K562 (cell line): ENCODE measurements around the gene MRPL52. TPM values are rescaled to one million over a fixed set of nuclear protein-coding genes. Genes with fewer than 3 reads are reported as not detected.

Experiments
- ATAC-seq: fragments of 200-7000 bp; cut with Tn5 transposase; 3 replicates; pipeline ENCODE4 v1.9.1; 2020; ENCODE audit warnings: moderate library complexity
- BruUV-seq: library from RNA; stranded (reverse); fragments of 400-500 nt; replicated peaks from 2 replicates; lab custom pipeline; 2021; lab: Mats Ljungman, UMichigan
- CTCF ChIA-PET: fragments of 300-600 bp; formaldehyde crosslinking; extraction: SDS; loops from one replicate; lab custom pipeline; 2021; ENCODE audit warnings: low intra/inter-chr PET ratio; lab: Yijun Ruan, JAX
- POLR2A ChIA-PET: fragments of 300-600, 350-650 bp; sonication (Branson Sonifier 250); formaldehyde crosslinking; extraction: SDS; loops from one replicate; lab custom pipeline; 2021; ENCODE audit warnings: antibody characterized with exemption, inconsistent platforms; lab: Yijun Ruan, JAX
- DNase-seq, 4 experiments: peaks; one replicate each; pipeline versions ENCODE4 v3.0.0 to v3.0.0-alpha.2; 2011 to 2018; ENCODE audit warnings: low spot score in 3 of 4, mixed read lengths in 3 of 4; ENCODE audit errors: extremely low read depth in 1 of 4
- FAIRE-seq: peaks from 2 replicates; lab custom pipeline; 2011; peaks lifted over from hg19 to GRCh38; lab: Jason Lieb, UNC
- H2AFZ ChIP-seq: 2 replicates; pipeline ENCODE4 v1.6.0; 2011; ENCODE audit warnings: low read depth, low read length, control low read depth, inconsistent platforms
- H3K27ac ChIP-seq: fragments of 200-600 bp; 3 replicates; pipeline ENCODE4 v1.8.0; 2011; ENCODE audit warnings: low read depth, mild to moderate bottlenecking, control low read depth, inconsistent platforms, low read length, moderate library complexity, mixed read lengths; ENCODE audit errors: extremely low read depth
- H3K27me3 ChIP-seq, 2 experiments: fragments of 300-600 bp in 1 of 2; 2 replicates in 1 of 2; 3 replicates in 1 of 2; pipeline versions ENCODE4 v1.6.0 to v1.8.0; 2011; ENCODE audit warnings: inconsistent platforms in 2 of 2, low read length in 2 of 2, mild to moderate bottlenecking in 1 of 2, mixed read lengths in 1 of 2, moderate library complexity in 1 of 2; ENCODE audit not compliant: control insufficient read depth in 2 of 2, insufficient read depth in 2 of 2
- H3K36me3 ChIP-seq: fragments of 300-600 bp; 3 replicates; pipeline ENCODE4 v1.8.0; 2011; ENCODE audit warnings: mild to moderate bottlenecking, low read length, inconsistent platforms; ENCODE audit not compliant: control insufficient read depth, insufficient read depth
- H3K4me1 ChIP-seq, 2 experiments: fragments of 200-600 bp in 1 of 2; replicated peaks in 1 of 2; 2 replicates in 1 of 2; 3 replicates in 1 of 2; pipeline versions ENCODE4 v1.5.1 to v1.8.0; 2011; ENCODE audit warnings: inconsistent platforms in 2 of 2, low read length in 2 of 2, mild to moderate bottlenecking in 1 of 2, mixed read lengths in 1 of 2, moderate library complexity in 1 of 2; ENCODE audit not compliant: control insufficient read depth in 2 of 2, insufficient read depth in 2 of 2
- H3K4me2 ChIP-seq: 2 replicates; pipeline ENCODE4 v1.6.1; 2011; ENCODE audit warnings: low read length, control low read depth, inconsistent platforms, mixed read lengths; ENCODE audit not compliant: insufficient read depth
- H3K4me3 ChIP-seq: fragments of 200-600 bp; sonication (generic), shearing (Covaris generic); 2 replicates; pipeline ENCODE4 v1.5.1; 2016; ENCODE audit warnings: control low read depth, inconsistent platforms
- H3K79me2 ChIP-seq: fragments of 200-600 bp; 3 replicates; pipeline ENCODE4 v1.8.0; 2011; ENCODE audit warnings: low read length, inconsistent platforms; ENCODE audit not compliant: control insufficient read depth, insufficient read depth
- H3K9ac ChIP-seq, 2 experiments: 2 replicates each; pipeline versions ENCODE4 v1.6.0 to v1.6.1; 2011; ENCODE audit warnings: low read depth in 2 of 2, low read length in 2 of 2, control low read depth in 1 of 2, inconsistent platforms in 1 of 2, mild to moderate bottlenecking in 1 of 2, mixed read lengths in 1 of 2; ENCODE audit not compliant: insufficient read depth in 1 of 2
- H3K9me1 ChIP-seq: one replicate; pipeline ENCODE4 v1.6.0; 2011; ENCODE audit warnings: inconsistent platforms, mild to moderate bottlenecking, low read length, moderate library complexity; ENCODE audit not compliant: control insufficient read depth, insufficient read depth
- H3K9me3 ChIP-seq: replicated peaks from 2 replicates; pipeline ENCODE4 v1.5.1; 2011; ENCODE audit warnings: low read depth, low read length, inconsistent platforms; ENCODE audit not compliant: control insufficient read depth, insufficient read depth
- H4K20me1 ChIP-seq: replicated peaks from 2 replicates; pipeline ENCODE4 v1.6.1; 2011; ENCODE audit warnings: low read length, inconsistent platforms, mixed read lengths; ENCODE audit not compliant: control insufficient read depth, insufficient read depth
- ARID1B ChIP-seq: fragments of 450-650 bp; IDR thresholded peaks from 2 replicates; pipeline ENCODE4 v1.6.1; 2016; ENCODE audit warnings: antibody characterized with exemption, mild to moderate bottlenecking, inconsistent platforms
- EP300 ChIP-seq: IDR thresholded peaks from 2 replicates; pipeline ENCODE4 v1.6.1; 2012; ENCODE audit warnings: low read length, improper control_type of control experiment
- ETV6 ChIP-seq, 3 experiments: fragments of 150-350 bp in 1 of 3; sonication (generic) in 1 of 3; formaldehyde crosslinking in 1 of 3; IDR thresholded peaks; 2 replicates each; pipeline versions ENCODE4 v1.6.1 to v1.8.0; 2014 to 2022; ENCODE audit warnings: borderline replicate concordance in 2 of 3, low read depth in 2 of 3, antibody characterized with exemption in 1 of 3, low read length in 1 of 3, mild to moderate bottlenecking in 1 of 3, missing genetic modification reagents in 1 of 3
- FOS ChIP-seq: IDR thresholded peaks from 3 replicates; pipeline ENCODE4 v1.6.1; 2011; ENCODE audit not compliant: insufficient read length; ENCODE audit errors: extremely low read depth
- FOXK2 ChIP-seq, 2 experiments: fragments of 450-650 bp; IDR thresholded peaks in 1 of 2; conservative IDR thresholded peaks in 1 of 2; 2 replicates each; pipeline ENCODE4 v1.6.1; 2016; ENCODE audit warnings: low read depth in 2 of 2, mild to moderate bottlenecking in 1 of 2
- HDAC3 ChIP-seq: fragments of 450-650 bp; IDR thresholded peaks from 2 replicates; pipeline ENCODE4 v1.6.1; 2018; ENCODE audit warnings: borderline replicate concordance, mild to moderate bottlenecking, moderate library complexity; ENCODE audit not compliant: partially characterized antibody
- HMG20A ChIP-seq: fragments of 450-650 bp; formaldehyde crosslinking; conservative IDR thresholded peaks from 2 replicates; pipeline ENCODE4 v1.4.0; 2020; ENCODE audit warnings: mild to moderate bottlenecking, mixed read lengths
- L3MBTL2 ChIP-seq: fragments of 450-650 bp; IDR thresholded peaks from 2 replicates; pipeline ENCODE4 v1.6.1; 2016; ENCODE audit warnings: mild to moderate bottlenecking, moderate library complexity
- NFE2L1 ChIP-seq: fragments of 450-650 bp; IDR thresholded peaks from 2 replicates; pipeline ENCODE4 v1.6.1; 2016; ENCODE audit warnings: missing genetic modification characterization, low read depth, mild to moderate bottlenecking, missing compliant biosample characterization, moderate library complexity, borderline replicate concordance
- NRF1 ChIP-seq, 2 experiments: fragments of 450-650 bp; IDR thresholded peaks in 1 of 2; conservative IDR thresholded peaks in 1 of 2; 2 replicates each; pipeline ENCODE4 v1.6.1; 2014; ENCODE audit warnings: mild to moderate bottlenecking in 2 of 2
- PKNOX1 ChIP-seq: fragments of 450-650 bp; IDR thresholded peaks from 2 replicates; pipeline ENCODE4 v1.6.1; 2016
- TBP ChIP-seq: optimal IDR thresholded peaks from 2 replicates; pipeline ENCODE3; 2011; ENCODE audit warnings: low read depth, low read length, improper control_type of control experiment
- XRCC3 ChIP-seq: fragments of 450-650 bp; IDR thresholded peaks from 2 replicates; pipeline ENCODE4 v1.6.1; 2017; ENCODE audit warnings: mild to moderate bottlenecking, moderate library complexity
- ZBTB43 ChIP-seq: sonication (generic); formaldehyde crosslinking; IDR thresholded peaks from 2 replicates; pipeline ENCODE4 v1.8.0; 2023; ENCODE audit warnings: mild to moderate bottlenecking, missing genetic modification reagents
- ZFP1 ChIP-seq: fragments of 450-650 bp; formaldehyde crosslinking; IDR thresholded peaks from 2 replicates; pipeline ENCODE4 v1.4.0; 2020; ENCODE audit warnings: mild to moderate bottlenecking, mixed read lengths
- ZHX1 ChIP-seq: fragments of 150-350 bp; conservative IDR thresholded peaks from 2 replicates; pipeline ENCODE4 v1.6.1; 2014; ENCODE audit warnings: low read length
- ZNF75A ChIP-seq: fragments of 450-650 bp; formaldehyde crosslinking; IDR thresholded peaks from 2 replicates; pipeline ENCODE4 v1.4.0; 2020; ENCODE audit warnings: mild to moderate bottlenecking
- WGBS: fragments of 100-300 bp; shearing (Covaris generic); methylation state at CpG from one replicate; pipeline ENCODE4 v1.1.6; 2016; ENCODE audit warnings: low coverage, mixed read lengths; ENCODE audit not compliant: insufficient coverage; ENCODE audit errors: missing lambda C conversion rate; 5-methylcytosine and 5-hydroxymethylcytosine counted together
- in situ Hi-C: fragments of 300-500 bp; cut with MboI; formaldehyde crosslinking; loops from 4 replicates; pipeline ENCODE4 v1.15.0; 2018; ENCODE audit warnings: inconsistent platforms, mixed read lengths
- intact Hi-C: fragments of 100-400 bp; cut with micrococcal nuclease; formaldehyde crosslinking; loops from 2 replicates; pipeline ENCODE4 v1.14.2; 2022
- polyA plus RNA-seq, 8 experiments: library from polyadenylated mRNA; depleted of rRNA in 4 of 8; stranded (reverse) in 5 of 8; unstranded in 3 of 8; fragments of >200 nt; fragmentation: Nextera tagmentation in 2 of 8; fragmentation: Illumina TruSeq in 1 of 8; extraction: Ambion mirVana in 2 of 8; extraction: Trizol in 1 of 8; gene quantifications; 2 replicates each; pipeline versions ENCODE4 v1.2.1 to v1.2.3, GENCODE V29; 2011 to 2014; ENCODE audit warnings: inconsistent platforms in 1 of 8, missing spikeins in 1 of 8
- total RNA-seq, 7 experiments: library from RNA; depleted of rRNA in 6 of 7; stranded (reverse); fragments of >200 nt in 6 of 7; fragmentation: Illumina TruSeq in 2 of 7; extraction: Trizol in 2 of 7; gene quantifications; 2 replicates each; pipeline versions ENCODE4 v1.2.1 to v1.2.3, GENCODE V29; 2011 to 2021; ENCODE audit warnings: low replicate concordance in 1 of 7

Gene MRPL52
- total and polyA plus RNA-seq, 9 of the 15 experiments (the other 6 are each of a cell fraction or from before 2014, with no cell fraction given), result 56.5 to 213 (median 168) TPM

GRCh38 chr14:22794551-22794951 lies 35.1 kb upstream of the MRPL52 start (continued):
- TF ChIP-seq ZHX1 (no peak), HDAC3 (no peak), PKNOX1 (no peak), HMG20A (no peak), ARID1B (no peak)
- TF ChIP-seq, all 486 proteins: peak for 0

- ChIA-PET CTCF (no interaction called here), POLR2A (interaction anchor here (0.7 to 1.6 kb wide), 3 partner anchors 15 to 262 kb away, joined by 3 to 5 read pairs (median 3); partner anchors contain the start of gene OXA1L)
- DNase-seq (peak; percentile 42 to 44 (median 42)), FAIRE-seq (peak; percentile 78), ATAC-seq (peak; percentile 80)
- Histone ChIP-seq H3K4me3 (no peak overlapping the region), H3K27me3 (no peaks in the 10 kb centered on the region), H3K4me2 (peak overlapping the region; percentile 59), H3K36me3 (no peaks in the 10 kb centered on the region), H2AFZ (peak overlapping the region; percentile 77), H3K27ac (peak overlapping the region; percentile 1; the same call in 1 of the 3 replicates), H3K4me1 (peaks cover 18 to 22% of the 10 kb centered on the region in 2 experiments; a peak in 4 of 5 replicates), H3K9me1 (no peaks in the 10 kb centered on the region), H4K20me1 (no peaks in the 10 kb centered on the region), H3K9ac (peak overlapping the region; percentile 11; a peak in 1 of 4 replicates), H3K9me3 (no peaks in the 10 kb centered on the region), H3K79me2 (no peaks in the 10 kb centered on the region)
- 11% methylated on average over 5 of the region's 5 CpGs for WGBS
- in situ Hi-C loops, result no loop called here
- no TSS peak for BruUV-seq
- intact Hi-C loops, result no loop called here
- no peak for TF ChIP-seq ZBTB43 (CRISPR knock-in tag)
- TF ChIP-seq ZNF75A (CRISPR knock-in tag), result no peak
- no peak for TF ChIP-seq NFE2L1 (tag)
- TF ChIP-seq ETV6 (IDR thresholded peaks at IDR 0.05; ENCODE audit: borderline replicate concordance in 1 of 2, low read depth in 2 of 2, low read length in 1 of 2), result no peak
- no peak for TF ChIP-seq ETV6 (CRISPR knock-in tag; IDR thresholded peaks at IDR 0.05; ENCODE audit: borderline replicate concordance)
- TF ChIP-seq EP300, result no peak
- no peak for TF ChIP-seq ZFP1 (CRISPR knock-in tag)
- no peak for TF ChIP-seq NRF1 (conservative IDR thresholded peaks at IDR 0.05 in 1 of 2, IDR thresholded peaks at IDR 0.05 in 1 of 2)
- TF ChIP-seq TBP, result no peak
- TF ChIP-seq FOXK2 (conservative IDR thresholded peaks at IDR 0.05 in 1 of 2, IDR thresholded peaks at IDR 0.05 in 1 of 2; ENCODE audit: low read depth in 2 of 2), result peak; percentile 71 to 79
- no peak for TF ChIP-seq XRCC3
- TF ChIP-seq FOS, result no peak
- peak; percentile 52 for TF ChIP-seq L3MBTL2
Observed at GRCh38 chr14:22796087-22796707, 33.5 kb upstream of the MRPL52 start.
